Right atrium auricular region (tissue), 2 donors: ENCODE data around the gene GNAO1. TPM values are rescaled to one million over a fixed set of nuclear protein-coding genes. Genes with fewer than 3 reads are reported as not detected.

ENCODE experiments used
- DNase-seq: peaks from one replicate; pipeline ENCODE4 v3.0.0-alpha.2; 2019; ENCODE audit warnings: low spot score
- H3K27ac ChIP-seq, 2 donors: fragments of 200-600 bp; sonication (generic); 1 replicate in 1 of 2; 2 replicates in 1 of 2; pipeline ENCODE4 v1.5.1; 2016 to 2019
- H3K27me3 ChIP-seq, 2 donors: fragments of 200-600 bp; sonication (generic); one replicate each; pipeline versions ENCODE4 v1.5.1 to v1.6.0; 2017 to 2019
- H3K36me3 ChIP-seq: fragments of 200-600 bp; sonication (generic); one replicate; pipeline ENCODE4 v1.5.1; 2016
- H3K4me1 ChIP-seq, 2 donors: fragments of 200-600 bp; sonication (generic); one replicate each; pipeline versions ENCODE4 v1.5.1 to v1.6.0; 2017 to 2019
- H3K4me3 ChIP-seq, 2 donors: fragments of 200-600 bp; sonication (generic); 1 replicate in 1 of 2; 2 replicates in 1 of 2; pipeline ENCODE4 v1.5.1; 2017 to 2019; ENCODE audit warnings: mild to moderate bottlenecking in 1 of 2, moderate library complexity in 1 of 2
- H3K9me3 ChIP-seq, 2 donors: fragments of 200-600 bp; sonication (generic); one replicate each; pipeline ENCODE4 v1.5.1; 2019
- CTCF ChIP-seq, 2 donors: fragments of 200-600 bp; sonication (generic); IDR thresholded peaks; one replicate each; pipeline ENCODE4 v1.5.1; 2019; ENCODE audit warnings: antibody characterized with exemption in 2 of 2
- total RNA-seq, 2 donors: library from RNA; depleted of rRNA; stranded (reverse); fragments of >200 nt; gene quantifications; one replicate each; pipeline ENCODE4 v1.1.0, GENCODE V29; 2016

The GNAO1 gene
- total RNA-seq, 2 donors from 2014 or later = 43.1 to 54.8 TPM

- DNase-seq = no peak
- H3K36me3 ChIP-seq = no peaks in the 10 kb centered on the region
- no peak for TF ChIP-seq CTCF (IDR thresholded peaks at IDR 0.05)
- H3K27me3 ChIP-seq = no peaks in the 10 kb centered on the region
- peaks cover 0 to 9% of the 10 kb centered on the region in 2 donors for H3K4me1 ChIP-seq
- no peaks in the 10 kb centered on the region for H3K9me3 ChIP-seq
- H3K27ac ChIP-seq = no peak overlapping the region
- no peak overlapping the region for H3K4me3 ChIP-seq
These were observed 161.2 kb downstream of the GNAO1 start for GRCh38 chr16:56352351-56353053.

DNA sequence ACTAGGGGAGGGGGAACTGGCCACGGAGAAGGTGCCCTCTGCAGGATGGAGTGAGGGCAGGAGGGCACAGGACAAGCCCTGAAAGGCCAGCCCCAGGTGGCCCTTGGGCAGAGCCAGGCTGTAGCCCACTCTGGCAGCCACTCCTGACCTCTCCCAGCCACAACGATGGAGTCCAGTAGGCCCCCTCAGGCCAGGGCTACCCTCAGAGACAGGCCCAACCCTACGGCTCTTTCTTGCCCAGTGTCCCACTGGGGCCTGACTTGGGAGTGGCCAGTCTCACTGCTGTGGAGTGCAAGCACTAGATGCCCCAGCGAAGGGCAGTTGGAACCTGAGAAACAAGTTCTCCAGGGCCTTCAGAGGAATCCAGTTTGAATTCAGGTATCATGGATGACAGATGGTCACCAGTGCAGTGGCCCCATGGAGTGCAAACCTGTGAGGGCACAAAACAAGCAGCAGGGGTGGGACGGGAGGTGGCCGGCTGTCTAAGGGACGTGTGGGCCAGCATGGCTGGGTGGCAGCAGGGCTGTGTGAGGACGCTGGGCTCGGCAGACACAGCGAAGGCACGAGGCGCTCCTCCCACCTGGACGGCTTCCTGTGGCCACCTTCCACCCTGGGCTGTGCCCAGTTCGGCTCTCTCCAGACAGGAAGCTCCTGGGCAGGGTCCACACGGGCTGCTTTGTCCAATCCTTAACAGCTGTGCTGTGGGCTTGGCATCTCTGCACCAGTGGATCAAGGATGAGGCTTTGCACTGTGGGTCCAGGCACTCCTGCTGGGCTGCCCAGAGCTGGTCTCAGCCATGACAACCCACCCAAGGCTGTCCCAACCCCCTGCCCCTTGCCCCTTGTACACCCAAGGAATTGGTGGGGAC is 162.0 kb downstream of the GNAO1 start:
- no peaks in the 10 kb centered on the region for H3K9me3 ChIP-seq
- no peaks in the 10 kb centered on the region for H3K27me3 ChIP-seq
- H3K4me3 ChIP-seq = no peak overlapping the region
- no peak for TF ChIP-seq CTCF (IDR thresholded peaks at IDR 0.05)
- DNase-seq = no peak
- H3K27ac ChIP-seq = no peak overlapping the region
- H3K4me1 ChIP-seq = peaks cover 0 to 9% of the 10 kb centered on the region in 2 donors
- H3K36me3 ChIP-seq = no peaks in the 10 kb centered on the region

DNA sequence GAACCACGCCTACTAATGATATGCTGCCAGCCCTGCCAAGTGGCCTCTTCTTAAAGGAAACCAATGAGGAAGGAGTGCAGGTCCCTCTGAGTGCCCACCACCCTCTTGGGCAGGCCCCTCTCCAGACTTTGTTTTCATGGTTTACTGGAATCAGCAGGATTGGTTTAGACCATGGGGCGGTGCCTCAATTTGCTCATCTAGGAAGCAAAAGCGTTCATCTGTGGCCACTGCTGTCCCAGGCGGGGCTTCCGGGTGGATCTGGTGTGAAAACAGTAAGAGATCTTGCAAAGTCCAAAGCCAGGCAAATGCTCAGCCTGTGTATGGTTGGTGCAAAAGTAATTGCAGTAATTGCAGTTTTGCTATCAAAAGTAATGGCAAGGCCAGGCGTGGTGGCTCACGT is 162.7 kb downstream of the GNAO1 start:
- Histone ChIP-seq H3K4me3 (no peak overlapping the region), H3K9me3 (no peaks in the 10 kb centered on the region), H3K36me3 (no peaks in the 10 kb centered on the region), H3K27ac (no peak overlapping the region), H3K4me1 (peaks cover 0 to 9% of the 10 kb centered on the region in 2 donors), H3K27me3 (no peaks in the 10 kb centered on the region)
- TF ChIP-seq CTCF (IDR thresholded peaks at IDR 0.05) = no peak
- no peak for DNase-seq

DNA sequence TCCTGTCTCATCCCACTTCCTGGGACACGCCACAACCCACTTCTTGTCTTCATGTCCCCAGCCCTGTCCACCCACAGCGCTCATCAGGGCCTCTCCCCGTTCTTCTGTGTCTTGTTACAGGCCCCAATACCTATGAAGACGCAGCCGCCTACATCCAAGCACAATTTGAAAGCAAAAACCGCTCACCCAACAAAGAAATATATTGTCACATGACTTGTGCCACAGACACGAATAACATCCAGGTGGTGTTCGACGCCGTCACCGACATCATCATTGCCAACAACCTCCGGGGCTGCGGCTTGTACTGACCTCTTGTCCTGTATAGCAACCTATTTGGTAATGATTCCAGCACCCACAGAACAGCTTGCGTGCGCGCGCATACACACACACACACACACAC is 163.5 kb downstream of the GNAO1 start:
- Histone ChIP-seq H3K27ac (no peak overlapping the region), H3K36me3 (no peaks in the 10 kb centered on the region), H3K4me1 (peaks cover 0 to 9% of the 10 kb centered on the region in 2 donors), H3K4me3 (no peak overlapping the region), H3K27me3 (no peaks in the 10 kb centered on the region), H3K9me3 (no peaks in the 10 kb centered on the region)
- DNase-seq = peak; percentile 56
- no peak for TF ChIP-seq CTCF (IDR thresholded peaks at IDR 0.05)

GRCh38 chr16:56355221-56355620 is 163.9 kb downstream of the GNAO1 start:
- no peak overlapping the region for H3K27ac ChIP-seq
- no peaks in the 10 kb centered on the region for H3K36me3 ChIP-seq
- H3K9me3 ChIP-seq = no peaks in the 10 kb centered on the region
- H3K27me3 ChIP-seq = no peaks in the 10 kb centered on the region
- H3K4me1 ChIP-seq = peaks cover 0 to 9% of the 10 kb centered on the region in 2 donors
- peak; percentile 34 for DNase-seq
- TF ChIP-seq CTCF (IDR thresholded peaks at IDR 0.05) = no peak
- no peak overlapping the region for H3K4me3 ChIP-seq
